Measurements from ENCODE around the gene PHF12. TPM values are rescaled to one million over a fixed set of nuclear protein-coding genes. Genes with fewer than 3 reads are reported as not detected.

Gene PHF12
- total and polyA plus RNA-seq, 10 of the 15 experiments (the other 5 are each of a cell fraction or from before 2014, with no cell fraction given): 1.3 to 43.9 (median 19.2) TPM

DNA sequence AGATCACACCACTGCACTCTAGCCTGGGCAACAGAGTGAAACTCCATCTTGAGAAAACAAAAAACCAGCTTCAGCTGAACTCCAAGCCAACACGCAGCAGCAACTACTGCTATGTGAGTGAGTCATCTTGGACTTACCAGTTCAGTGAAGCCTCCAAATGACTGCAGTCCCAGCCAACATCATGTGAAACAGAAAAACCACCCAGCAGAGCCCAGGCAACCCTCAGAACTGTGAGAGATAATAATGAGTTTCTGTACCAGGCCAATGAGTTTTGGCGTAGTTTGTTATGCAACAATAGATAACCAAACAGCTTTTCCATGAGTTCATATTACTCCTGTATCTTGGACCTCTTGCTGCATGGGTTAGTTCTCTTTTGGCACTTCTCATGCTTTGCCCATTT lies 23.3 kb downstream of the PHF12 start:
- CTCF ChIA-PET: interaction anchor here (0.5 to 3.3 kb wide), 8 partner anchors 9 to 201 kb away, joined by 3 to 21 read pairs (median 4); no protein-coding TSS in a partner anchor
- H3K9ac ChIP-seq (ENCODE audit: control insufficient read depth, insufficient read depth, low read length): no peak overlapping the region

More for the DNA sequence above, 23.3 kb downstream of the PHF12 start:
- peaks cover 8% of the 10 kb centered on the region; the same call in 2 of the 3 replicates for H3K9me3 ChIP-seq (replicated peaks; ENCODE audit: control insufficient read depth, insufficient read depth, low read length)
- no peaks in the 10 kb centered on the region for H3K27me3 ChIP-seq (replicated peaks in 1 of 2; ENCODE audit: control insufficient read depth in 2 of 2, insufficient read depth in 2 of 2, low read length in 1 of 2)
- peaks cover 12% of the 10 kb centered on the region for H3K4me1 ChIP-seq (ENCODE audit: control insufficient read depth, insufficient read depth, low read length)
- BruUV-seq (replicated peaks): no TSS peak
- ChIA-PET POLR2A (interaction anchor here (1.1 to 2.6 kb wide), 4 partner anchors 16 to 132 kb away, joined by 3 to 7 read pairs (median 4); partner anchors contain the start of gene PHF12), SMC1A (ENCODE audit: uncharacterized antibody, unreplicated experiment) (interaction anchor here (0.6 to 7.3 kb wide), 3 partner anchors 11 to 165 kb away, joined by 3 to 34 read pairs (median 3); no protein-coding TSS in a partner anchor), RAD21 (ENCODE audit: unreplicated experiment) (interaction anchor here (1.8 kb wide), 1 partner anchor 12 kb away, joined by 6 read pairs; no protein-coding TSS in a partner anchor)
- 0 out of 2 replicates have a peak, but pooled peaks cover 3% of the 10 kb centered on the region for H4K20me1 ChIP-seq (ENCODE audit: control insufficient read depth, insufficient read depth)
- intact Hi-C loops (cut with micrococcal nuclease; ENCODE audit: unreplicated experiment): no loop called here
- TF ChIP-seq, protein P1, sequence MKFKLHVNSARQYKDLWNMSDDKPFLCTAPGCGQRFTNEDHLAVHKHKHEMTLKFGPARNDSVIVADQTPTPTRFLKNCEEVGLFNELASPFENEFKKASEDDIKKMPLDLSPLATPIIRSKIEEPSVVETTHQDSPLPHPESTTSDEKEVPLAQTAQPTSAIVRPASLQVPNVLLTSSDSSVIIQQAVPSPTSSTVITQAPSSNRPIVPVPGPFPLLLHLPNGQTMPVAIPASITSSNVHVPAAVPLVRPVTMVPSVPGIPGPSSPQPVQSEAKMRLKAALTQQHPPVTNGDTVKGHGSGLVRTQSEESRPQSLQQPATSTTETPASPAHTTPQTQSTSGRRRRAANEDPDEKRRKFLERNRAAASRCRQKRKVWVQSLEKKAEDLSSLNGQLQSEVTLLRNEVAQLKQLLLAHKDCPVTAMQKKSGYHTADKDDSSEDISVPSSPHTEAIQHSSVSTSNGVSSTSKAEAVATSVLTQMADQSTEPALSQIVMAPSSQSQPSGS (IDR thresholded peaks at IDR 0.05; ENCODE audit: low read length): no peak
- TF ChIP-seq IRF4 (IDR thresholded peaks at IDR 0.05; ENCODE audit: low read depth, low read length): peak; percentile 54; the same call in 1 of the 2 replicates
- peak; percentile 50 for TF ChIP-seq RUNX3 (IDR thresholded peaks at IDR 0.05; ENCODE audit: low read length)
- no peak for TF ChIP-seq BACH1 (IDR thresholded peaks at IDR 0.05; ENCODE audit: borderline replicate concordance)
- TF ChIP-seq, protein P2, sequence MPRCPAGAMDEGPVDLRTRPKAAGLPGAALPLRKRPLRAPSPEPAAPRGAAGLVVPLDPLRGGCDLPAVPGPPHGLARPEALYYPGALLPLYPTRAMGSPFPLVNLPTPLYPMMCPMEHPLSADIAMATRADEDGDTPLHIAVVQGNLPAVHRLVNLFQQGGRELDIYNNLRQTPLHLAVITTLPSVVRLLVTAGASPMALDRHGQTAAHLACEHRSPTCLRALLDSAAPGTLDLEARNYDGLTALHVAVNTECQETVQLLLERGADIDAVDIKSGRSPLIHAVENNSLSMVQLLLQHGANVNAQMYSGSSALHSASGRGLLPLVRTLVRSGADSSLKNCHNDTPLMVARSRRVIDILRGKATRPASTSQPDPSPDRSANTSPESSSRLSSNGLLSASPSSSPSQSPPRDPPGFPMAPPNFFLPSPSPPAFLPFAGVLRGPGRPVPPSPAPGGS (IDR thresholded peaks at IDR 0.05; ENCODE audit: borderline replicate concordance, insufficient read depth, low read depth, low read length, poor library complexity, severe bottlenecking): no peak
- no peak for TF ChIP-seq RAD51 (IDR thresholded peaks at IDR 0.05)
- TF ChIP-seq YY1 (IDR thresholded peaks at IDR 0.05; ENCODE audit: low read depth, low read length): peak; percentile 45; the same call in 1 of the 2 replicates
- TF ChIP-seq JUNB (IDR thresholded peaks at IDR 0.05): peak; percentile 57
- TF ChIP-seq KLF5 (IDR thresholded peaks at IDR 0.05; ENCODE audit: partially characterized antibody): no peak
- peak; percentile 96 for TF ChIP-seq CBX5 (IDR thresholded peaks at IDR 0.05; ENCODE audit: low read depth)
- no peak for TF ChIP-seq BHLHE40 (IDR thresholded peaks at IDR 0.05; ENCODE audit: borderline replicate concordance in 1 of 2, low read depth in 2 of 2, low read length in 1 of 2)
- no peak for TF ChIP-seq RFX5 (IDR thresholded peaks at IDR 0.05; ENCODE audit: low read depth, low read length)
- TF ChIP-seq SUPT20H (IDR thresholded peaks at IDR 0.05; ENCODE audit: borderline replicate concordance, control insufficient read depth, low read depth, low read length): no peak
- TF ChIP-seq, protein P3, sequence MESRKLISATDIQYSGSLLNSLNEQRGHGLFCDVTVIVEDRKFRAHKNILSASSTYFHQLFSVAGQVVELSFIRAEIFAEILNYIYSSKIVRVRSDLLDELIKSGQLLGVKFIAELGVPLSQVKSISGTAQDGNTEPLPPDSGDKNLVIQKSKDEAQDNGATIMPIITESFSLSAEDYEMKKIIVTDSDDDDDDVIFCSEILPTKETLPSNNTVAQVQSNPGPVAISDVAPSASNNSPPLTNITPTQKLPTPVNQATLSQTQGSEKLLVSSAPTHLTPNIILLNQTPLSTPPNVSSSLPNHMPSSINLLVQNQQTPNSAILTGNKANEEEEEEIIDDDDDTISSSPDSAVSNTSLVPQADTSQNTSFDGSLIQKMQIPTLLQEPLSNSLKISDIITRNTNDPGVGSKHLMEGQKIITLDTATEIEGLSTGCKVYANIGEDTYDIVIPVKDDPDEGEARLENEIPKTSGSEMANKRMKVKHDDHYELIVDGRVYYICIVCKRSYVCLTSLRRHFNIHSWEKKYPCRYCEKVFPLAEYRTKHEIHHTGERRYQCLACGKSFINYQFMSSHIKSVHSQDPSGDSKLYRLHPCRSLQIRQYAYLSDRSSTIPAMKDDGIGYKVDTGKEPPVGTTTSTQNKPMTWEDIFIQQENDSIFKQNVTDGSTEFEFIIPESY (IDR thresholded peaks at IDR 0.05): no peak
- TF ChIP-seq SREBF1 (IDR thresholded peaks at IDR 0.05; ENCODE audit: low read length): no peak
- peaks cover 11 to 26% of the 10 kb centered on the region in 2 experiments for H3K36me3 ChIP-seq (ENCODE audit: control insufficient read depth in 2 of 2, insufficient read depth in 2 of 2, low read length in 1 of 2)
- 31% methylated on average over 2 of the region's 2 CpGs for whole genome bisulfite sequencing (ENCODE audit: insufficient coverage, insufficient replicate concordance, low lambda C conversion rate, missing lambda C conversion rate)
- peak; percentile 95 for ATAC-seq
- in situ Hi-C loops (cut with MboI): no loop called here
- no peak overlapping the region for H3K27ac ChIP-seq (ENCODE audit: control insufficient read depth, insufficient read depth)
- peaks cover 24% of the 10 kb centered on the region for H3K79me2 ChIP-seq (ENCODE audit: control insufficient read depth, insufficient read depth, low read length)
- H2AFZ ChIP-seq (ENCODE audit: control insufficient read depth, low read depth, low read length): no peak overlapping the region
- H3K4me2 ChIP-seq (ENCODE audit: control insufficient read depth, insufficient read depth): no peak overlapping the region
- no peak for DNase-seq (ENCODE audit: low read depth, low spot score)
- no peak overlapping the region for H3K4me3 ChIP-seq
- FAIRE-seq: no peak

Data from GM12878 (cell line).